ENCODE results near the gene SYTL3.

GRCh38 chr6:158627168-158627939 lies 22.5 kb upstream of the SYTL3 start:
- TF ChIP-seq POLR2A (IDR thresholded peaks at IDR 0.05; ENCODE audit: low read depth) (no peak), CTCF (IDR thresholded peaks at IDR 0.05) (no peak), EP300 (IDR thresholded peaks at IDR 0.05) (no peak)
